Lower leg skin (tissue), 3 donors: ENCODE results near the gene TUT7.

Experiments
- POLR2A ChIP-seq, 2 donors: fragments of 450-650 bp; IDR thresholded peaks; one replicate each; pipeline ENCODE4 v1.6.1; 2016 to 2017; ENCODE audit warnings: antibody characterized with exemption in 2 of 2, mild to moderate bottlenecking in 1 of 2, moderate library complexity in 1 of 2
- TF ChIP-seq, protein P1 (sequence below), 3 donors: fragments of 450-650 bp; IDR thresholded peaks; one replicate each; pipeline ENCODE4 v1.5.1; 2016; ENCODE audit warnings: antibody characterized with exemption in 3 of 3, mild to moderate bottlenecking in 3 of 3, moderate library complexity in 2 of 3

DNA sequence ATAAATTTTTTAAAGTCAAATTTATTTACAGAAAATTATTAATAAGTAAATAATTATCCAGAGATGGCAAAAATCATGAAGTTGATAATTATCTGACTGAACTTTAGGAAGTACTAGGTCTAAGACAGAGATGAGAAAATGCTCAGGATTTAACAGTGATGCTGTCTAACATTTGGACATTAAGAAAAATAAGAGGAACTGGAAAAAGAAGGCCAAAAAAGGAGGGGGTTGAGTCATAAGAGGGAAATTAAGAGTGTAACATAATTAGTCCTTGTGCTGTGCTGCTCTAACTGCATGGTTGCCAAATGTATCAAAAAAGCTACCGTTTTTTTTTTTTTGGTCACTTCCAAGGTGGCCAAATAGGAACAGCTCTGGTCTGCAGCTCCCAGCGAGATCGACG lies 35.4 kb upstream of the TUT7 start:
- TF ChIP-seq POLR2A (IDR thresholded peaks at IDR 0.05) = no peak
- TF ChIP-seq, protein P1, sequence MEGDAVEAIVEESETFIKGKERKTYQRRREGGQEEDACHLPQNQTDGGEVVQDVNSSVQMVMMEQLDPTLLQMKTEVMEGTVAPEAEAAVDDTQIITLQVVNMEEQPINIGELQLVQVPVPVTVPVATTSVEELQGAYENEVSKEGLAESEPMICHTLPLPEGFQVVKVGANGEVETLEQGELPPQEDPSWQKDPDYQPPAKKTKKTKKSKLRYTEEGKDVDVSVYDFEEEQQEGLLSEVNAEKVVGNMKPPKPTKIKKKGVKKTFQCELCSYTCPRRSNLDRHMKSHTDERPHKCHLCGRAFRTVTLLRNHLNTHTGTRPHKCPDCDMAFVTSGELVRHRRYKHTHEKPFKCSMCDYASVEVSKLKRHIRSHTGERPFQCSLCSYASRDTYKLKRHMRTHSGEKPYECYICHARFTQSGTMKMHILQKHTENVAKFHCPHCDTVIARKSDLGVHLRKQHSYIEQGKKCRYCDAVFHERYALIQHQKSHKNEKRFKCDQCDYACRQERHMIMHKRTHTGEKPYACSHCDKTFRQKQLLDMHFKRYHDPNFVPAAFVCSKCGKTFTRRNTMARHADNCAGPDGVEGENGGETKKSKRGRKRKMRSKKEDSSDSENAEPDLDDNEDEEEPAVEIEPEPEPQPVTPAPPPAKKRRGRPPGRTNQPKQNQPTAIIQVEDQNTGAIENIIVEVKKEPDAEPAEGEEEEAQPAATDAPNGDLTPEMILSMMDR (IDR thresholded peaks at IDR 0.05) = no peak
